Subcutaneous preadipocyte (primary cell): ENCODE measurements around the gene PSMD10. TPM values are rescaled to one million over a fixed set of nuclear protein-coding genes. Genes with fewer than 3 reads are reported as not detected.

Source experiments
- total RNA-seq: library from RNA; depleted of rRNA; stranded (reverse); fragments of >200 nt; gene quantifications from 2 replicates; pipeline ENCODE4 v1.2.3, GENCODE V29; 2012

The PSMD10 gene
- total RNA-seq = 59.6 and 65.8 TPM in 2 replicates

DNA sequence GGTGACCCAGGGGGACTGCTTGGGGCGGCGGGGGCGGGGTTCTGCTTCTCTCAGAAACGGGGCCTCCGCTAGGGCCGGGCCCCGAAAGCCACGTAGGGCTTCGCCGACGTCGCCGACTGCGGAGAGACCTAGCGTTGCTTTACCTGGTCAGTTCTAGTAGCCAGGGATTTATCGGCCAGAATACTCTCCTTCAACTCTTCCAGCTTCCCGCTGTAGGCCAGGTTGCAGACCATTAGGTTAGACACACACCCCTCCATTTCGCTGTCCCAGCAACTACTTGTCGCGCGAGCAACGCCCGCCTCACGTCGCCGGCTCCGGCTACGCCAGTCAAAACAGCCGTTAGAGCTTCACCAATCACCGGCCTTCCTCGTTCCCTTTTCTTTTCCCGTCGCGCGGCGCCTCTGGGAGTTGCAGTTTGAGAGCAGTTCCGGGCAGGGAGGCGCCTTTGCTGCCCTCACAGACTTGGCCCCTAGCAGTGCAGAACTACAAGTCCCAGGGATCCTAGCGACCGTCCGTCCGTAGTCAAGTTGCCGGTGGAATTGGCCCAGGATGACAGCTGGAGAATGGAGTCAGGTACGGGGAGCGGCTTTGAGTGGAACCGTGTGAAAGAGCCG lies at the start of gene PSMD10, which contains the start of gene ATG4A:
Gene PSMD10 (minus strand): TSS at position 279 of the 614 bp plus-strand sequence. CDS start 22 bp downstream, at position 257.
Gene ATG4A (plus strand): TSS at position 515 of the 614 bp plus-strand sequence. CDS start 49 bp downstream, at position 564.

DNA sequence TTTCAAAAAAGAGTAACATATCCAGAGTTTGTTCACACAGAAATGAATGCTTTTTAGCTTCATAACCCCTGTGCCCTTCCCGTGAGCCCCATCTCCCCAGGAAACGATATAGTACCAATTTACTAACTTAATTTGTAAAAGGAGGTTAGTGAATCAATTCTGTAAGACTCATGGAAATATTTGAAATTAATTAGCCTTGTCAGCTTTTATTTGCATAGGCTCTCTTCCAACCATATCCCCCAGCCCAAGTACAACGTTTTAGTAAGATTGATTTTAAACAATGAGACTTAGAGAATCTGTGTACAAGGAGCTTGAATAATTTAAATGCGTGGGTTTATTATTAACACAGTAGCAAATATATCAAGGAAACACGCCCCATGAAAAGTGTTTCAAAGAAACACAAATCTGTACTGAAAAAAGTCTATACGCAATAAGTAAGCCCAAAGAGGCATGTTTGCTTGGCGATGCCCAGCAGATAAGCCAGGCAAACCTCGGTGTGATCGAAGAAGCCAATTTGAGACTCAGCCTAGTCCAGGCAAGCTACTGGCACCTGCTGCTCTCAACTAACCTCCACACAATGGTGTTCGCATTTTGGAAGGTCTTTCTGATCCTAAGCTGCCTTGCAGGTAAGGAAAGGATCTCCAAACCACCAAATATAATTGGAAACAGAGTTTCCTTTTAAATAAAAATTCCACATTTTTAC lies 46.6 kb downstream of the PSMD10 start, which contains the start of gene VSIG1:
Gene VSIG1 (plus strand): TSS at position 512 of the 703 bp plus-strand sequence. CDS start 66 bp downstream, at position 578.

Other genes with a start within 250 kb of the PSMD10 start
- gene TEX13B, start 109.2 kb downstream of the PSMD10 start, total RNA-seq = not detected in 2 replicates
- under 0.01 TPM in 1 of 2 replicates, not detected in the other for gene VSIG1, start 46.5 kb downstream of the PSMD10 start, total RNA-seq
- 7.6 and 7.7 TPM in 2 replicates for gene ATG4A, start 236 bp upstream of the PSMD10 start, total RNA-seq